ENCODE data around the gene KPNA3.
A peak's percentile ranks its signal among the peaks of the same experiment; 100 is the strongest.
"Not testable (repeated sequence)": the region's sequence is repeated elsewhere in the genome, so short reads cannot be mapped to it uniquely, and the experiment has no call there.

KPNA3 gene

GRCh38 chr13:49792550-49793324, at the start of gene KPNA3:
Gene KPNA3, minus strand, starts transcription at chr13:49792682. Its CDS starts 176 bp downstream, at chr13:49792506.
- DNase-seq: peak; percentile 98

- no peak for DNase-seq
These were observed 49.5 kb upstream of the KPNA3 start for GRCh38 chr13:49841964-49842363.

GRCh38 chr13:49840675-49841074, 48.2 kb upstream of the KPNA3 start:
- DNase-seq: no peak

GRCh38 chr13:49840266-49840665, 47.8 kb upstream of the KPNA3 start:
- no peak for DNase-seq

GRCh38 chr13:49838989-49839388, 46.5 kb upstream of the KPNA3 start:
- no peak for DNase-seq

GRCh38 chr13:49836516-49836915, 44.0 kb upstream of the KPNA3 start:
- DNase-seq: no peak

GRCh38 chr13:49833402-49833801, 40.9 kb upstream of the KPNA3 start:
- DNase-seq: no peak

- no peak for DNase-seq
These were observed 39.0 kb upstream of the KPNA3 start for GRCh38 chr13:49831455-49831854.

- no peak for DNase-seq
These were observed 38.2 kb upstream of the KPNA3 start for GRCh38 chr13:49830721-49831120.

GRCh38 chr13:49829715-49830114, 37.2 kb upstream of the KPNA3 start:
- no peak for DNase-seq

GRCh38 chr13:49828453-49828852, 36.0 kb upstream of the KPNA3 start:
- no peak for DNase-seq

- no peak for DNase-seq
These were observed 35.4 kb upstream of the KPNA3 start for GRCh38 chr13:49827891-49828290.

GRCh38 chr13:49827336-49827735, 34.9 kb upstream of the KPNA3 start:
- DNase-seq: no peak

GRCh38 chr13:49821216-49822009, 28.9 kb upstream of the KPNA3 start:
- no peak for DNase-seq

GRCh38 chr13:49820591-49821215, 28.2 kb upstream of the KPNA3 start:
- DNase-seq: no peak

- DNase-seq: not testable (repeated sequence)
These were observed 23.6 kb upstream of the KPNA3 start for GRCh38 chr13:49816047-49816446.

- no peak for DNase-seq
These were observed 22.2 kb upstream of the KPNA3 start for GRCh38 chr13:49814551-49815270.

GRCh38 chr13:49812812-49813211, 20.3 kb upstream of the KPNA3 start:
- no peak for DNase-seq

- DNase-seq: no peak
These were observed 19.0 kb upstream of the KPNA3 start for GRCh38 chr13:49811527-49811908.

GRCh38 chr13:49810567-49811526, 18.4 kb upstream of the KPNA3 start:
- DNase-seq: no peak

GRCh38 chr13:49807681-49808080, 15.2 kb upstream of the KPNA3 start:
- DNase-seq: no peak

GRCh38 chr13:49806126-49806536, 13.6 kb upstream of the KPNA3 start:
- DNase-seq: no peak

All from CD4-positive, alpha-beta T cell treated with Interleukin-17A for 4 hours (primary cell).